Kasumi-1 (cell line): ENCODE results near the gene TMEM203.
A peak's percentile ranks its signal among the peaks of the same experiment; 100 is the strongest.

ENCODE experiments used
- DNase-seq, 2 experiments: peaks; one replicate each; lab custom pipeline; 2025; lab: John Stamatoyannopoulos, UW

TMEM203 gene

DNA sequence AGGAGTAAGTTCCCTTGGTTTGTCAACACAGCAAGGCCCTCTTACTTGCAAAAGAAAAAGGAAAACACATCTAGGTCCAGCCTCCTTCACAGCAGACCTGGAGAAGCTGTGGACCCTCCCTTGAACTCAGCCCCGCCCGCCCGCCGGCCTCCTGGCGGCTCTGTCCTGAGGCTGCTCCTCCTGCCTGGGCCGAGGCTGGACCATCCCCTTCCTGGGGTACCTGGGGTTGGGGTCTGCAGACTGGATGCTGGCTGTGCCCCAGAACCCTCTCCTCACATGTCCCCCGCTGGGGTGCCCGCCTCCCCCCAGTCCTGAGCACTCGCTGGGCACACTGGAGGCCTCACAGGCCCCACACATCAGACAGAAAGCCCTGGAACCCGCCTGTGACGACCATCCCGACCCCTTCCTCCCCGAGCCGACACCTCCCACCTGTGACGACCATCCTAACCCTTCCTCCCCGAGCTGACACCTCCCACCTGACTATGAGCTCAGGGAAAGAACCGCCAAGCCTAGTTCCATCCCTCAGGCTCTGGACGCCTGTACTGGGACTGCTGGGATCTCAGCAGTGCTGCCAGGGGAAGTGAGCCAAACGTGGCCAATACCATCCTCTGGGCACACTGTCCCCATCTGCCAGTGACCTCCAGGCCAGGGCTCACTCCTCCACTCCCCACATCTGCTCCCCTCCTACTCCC is 26.4 kb downstream of the TMEM203 start:
- no peak for DNase-seq

DNA sequence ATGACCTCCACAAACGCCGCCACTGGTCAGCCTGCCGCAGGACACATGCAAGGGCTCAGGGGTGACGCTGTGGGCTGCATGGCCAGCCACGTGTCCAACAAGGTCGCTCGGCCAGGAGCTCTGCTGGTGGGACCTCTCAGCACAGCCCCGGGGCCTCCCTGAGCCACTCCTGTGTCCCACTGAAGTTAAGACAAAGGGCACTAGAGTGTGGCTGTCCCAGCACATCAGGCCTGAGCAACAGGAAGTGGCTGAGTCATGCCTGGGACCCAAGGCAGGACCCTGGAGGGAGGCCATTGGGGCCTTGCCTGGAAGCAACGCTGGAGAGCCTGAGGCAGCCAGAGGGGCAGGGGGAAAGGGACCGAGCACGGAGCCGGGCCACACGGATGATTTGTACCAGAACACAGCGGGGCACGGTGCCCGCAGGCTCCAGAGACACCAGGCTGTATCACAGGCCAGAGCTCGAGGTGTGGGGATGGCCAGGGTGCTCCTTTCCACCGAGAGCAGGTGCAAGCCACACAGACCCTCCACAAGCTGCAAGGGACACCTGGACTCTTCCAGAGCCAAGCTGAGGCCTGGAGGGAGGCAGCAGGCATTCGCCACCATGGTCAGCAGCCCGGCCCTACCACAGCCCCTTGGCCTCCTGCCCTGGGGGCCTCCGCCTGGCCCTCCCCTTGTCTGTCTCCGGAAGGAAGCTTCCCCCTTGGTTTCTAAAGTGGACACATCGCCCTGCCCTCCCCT is 27.1 kb downstream of the TMEM203 start:
- DNase-seq, result no peak

DNA sequence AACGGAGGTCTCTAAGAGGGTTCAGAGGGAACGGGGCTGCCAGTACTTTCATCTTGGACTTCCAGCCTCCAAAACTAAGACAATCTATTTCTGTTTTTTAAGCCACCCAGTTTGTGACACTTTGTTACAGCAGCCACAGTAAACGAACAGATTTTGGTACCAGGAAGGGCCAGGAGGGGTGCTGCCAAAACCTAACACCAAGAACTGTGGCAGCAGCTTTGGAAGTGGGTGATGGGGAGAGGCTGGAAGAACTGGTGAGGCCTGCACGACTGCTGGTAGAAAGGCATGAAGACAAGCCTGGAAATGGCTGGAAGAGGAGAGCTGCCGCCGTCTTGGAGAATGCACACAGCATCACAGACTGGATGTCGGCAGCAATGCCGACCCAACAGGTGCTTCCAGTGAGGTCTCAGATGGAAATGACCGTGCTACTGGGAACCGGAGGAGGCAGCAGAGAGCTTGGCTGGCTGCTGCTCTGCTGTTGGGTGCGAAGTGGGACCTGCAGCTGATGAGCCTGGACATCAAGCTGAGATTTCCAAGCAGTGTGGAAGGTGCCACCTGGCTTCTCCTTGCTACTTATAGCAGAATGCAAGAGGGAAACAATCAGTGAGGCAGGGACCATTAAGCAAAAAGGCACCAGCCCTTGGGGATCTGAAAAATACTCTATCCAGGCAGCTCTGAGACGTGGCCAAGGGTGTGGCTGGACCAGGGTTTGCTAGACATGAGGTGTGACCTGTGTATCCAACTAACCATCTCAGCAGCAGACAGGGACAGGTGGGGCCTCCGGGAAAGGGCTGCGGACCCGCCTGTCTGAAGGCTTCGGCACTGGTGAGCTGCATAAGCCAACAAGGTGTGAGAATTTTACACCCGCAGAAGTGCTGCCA is 28.9 kb downstream of the TMEM203 start:
- DNase-seq, result peak; percentile 22 to 33

DNA sequence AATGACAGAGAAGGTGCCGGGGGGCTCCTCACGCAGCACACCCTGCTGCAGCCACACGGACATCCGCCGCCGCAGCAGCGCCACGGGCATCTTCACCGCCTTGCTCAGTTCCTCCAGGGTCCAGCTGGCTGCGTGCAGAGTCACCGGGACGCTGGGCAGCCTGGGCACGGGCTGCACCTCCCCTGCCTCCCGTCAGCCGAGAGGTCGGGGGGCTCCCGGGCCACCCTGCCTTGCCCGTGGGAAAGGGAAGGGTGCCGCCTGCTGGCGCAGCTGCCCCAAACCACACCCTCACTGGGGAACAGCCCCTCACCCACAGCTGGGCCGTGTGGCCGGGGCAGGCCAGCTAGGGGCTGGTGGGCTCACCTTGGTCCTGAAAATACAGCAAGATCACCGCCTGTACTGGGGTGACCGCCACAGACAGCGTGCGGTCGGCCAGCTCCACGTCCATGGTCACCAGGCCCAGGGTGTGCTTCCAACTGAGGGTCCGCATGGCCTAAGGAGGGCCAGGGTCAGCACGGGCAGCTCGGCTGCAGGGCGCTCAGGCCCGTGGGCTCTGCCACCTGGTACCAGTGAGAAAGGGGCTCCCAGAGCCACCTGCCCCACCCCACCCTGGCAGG is 30.0 kb downstream of the TMEM203 start:
- no peak for DNase-seq

DNA sequence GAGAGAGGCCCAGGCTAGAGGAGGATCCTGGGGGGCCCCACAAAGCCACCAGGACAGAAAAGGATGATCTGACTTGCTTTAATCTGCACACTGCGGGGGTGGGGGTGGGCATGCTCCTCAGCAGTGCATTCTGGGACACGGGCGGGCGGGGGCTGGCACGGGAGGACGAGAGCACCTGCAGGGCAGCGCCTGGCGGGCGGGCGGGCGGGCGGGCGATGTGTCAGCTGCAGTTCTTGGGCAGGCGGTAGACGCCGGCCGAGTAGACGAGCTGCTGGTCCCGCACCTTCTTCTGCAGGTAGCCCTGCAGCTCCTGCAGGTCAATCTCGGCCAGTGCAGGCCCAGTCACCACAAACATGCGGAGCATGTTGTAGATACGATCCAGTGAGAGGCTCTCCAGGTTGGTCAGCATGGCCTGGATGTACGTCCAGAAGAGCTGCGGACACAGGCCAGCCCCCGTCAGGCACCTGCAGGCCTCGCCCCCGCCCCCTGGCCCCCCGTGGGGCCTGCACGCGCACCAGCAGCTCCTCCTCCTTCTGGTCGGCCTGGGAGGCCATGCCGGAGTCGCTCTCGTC is 30.6 kb downstream of the TMEM203 start:
- DNase-seq, result no peak

DNA sequence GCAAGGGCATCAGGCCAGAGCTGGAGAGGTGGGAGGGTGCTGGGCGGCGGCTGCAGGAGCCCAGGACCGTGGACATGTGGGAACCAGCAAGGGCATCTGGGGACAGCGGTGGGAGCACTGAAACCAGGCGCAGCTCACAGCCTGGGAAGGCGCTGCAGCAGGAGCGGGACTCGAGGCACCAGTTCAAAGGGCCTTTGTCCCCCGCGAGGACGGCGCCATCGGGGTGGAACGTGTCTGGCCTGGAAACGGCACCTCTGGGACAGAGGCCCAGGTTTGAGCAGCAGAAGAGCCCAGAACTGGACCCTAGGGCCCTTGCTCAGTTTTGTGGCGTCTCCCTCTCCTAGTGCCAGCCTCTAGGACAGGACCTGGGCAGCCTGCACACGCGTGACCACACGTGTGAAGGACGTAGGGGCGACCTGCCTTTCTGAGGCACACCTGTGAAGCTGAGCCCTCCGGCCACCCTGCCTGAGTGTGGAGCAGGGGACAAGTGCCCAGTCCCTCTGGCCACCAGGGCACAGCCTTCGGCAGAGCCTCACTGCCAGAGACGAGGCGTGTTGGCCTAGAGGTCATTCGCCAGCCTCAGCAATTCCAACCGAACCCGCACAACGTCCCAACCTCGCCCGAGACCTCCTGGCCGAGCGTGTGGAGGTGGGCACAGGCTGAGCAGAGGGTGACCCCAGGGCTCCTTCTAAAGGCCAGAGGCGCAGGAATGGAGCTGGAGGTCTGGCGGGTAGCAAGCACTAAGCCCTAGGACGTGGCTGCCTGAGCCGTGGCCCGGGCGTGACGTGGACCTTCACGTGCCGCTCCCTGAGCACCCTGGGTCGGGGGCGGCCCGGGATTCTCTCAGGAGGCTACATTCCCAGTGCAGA is 31.4 kb downstream of the TMEM203 start:
- DNase-seq, result no peak

DNA sequence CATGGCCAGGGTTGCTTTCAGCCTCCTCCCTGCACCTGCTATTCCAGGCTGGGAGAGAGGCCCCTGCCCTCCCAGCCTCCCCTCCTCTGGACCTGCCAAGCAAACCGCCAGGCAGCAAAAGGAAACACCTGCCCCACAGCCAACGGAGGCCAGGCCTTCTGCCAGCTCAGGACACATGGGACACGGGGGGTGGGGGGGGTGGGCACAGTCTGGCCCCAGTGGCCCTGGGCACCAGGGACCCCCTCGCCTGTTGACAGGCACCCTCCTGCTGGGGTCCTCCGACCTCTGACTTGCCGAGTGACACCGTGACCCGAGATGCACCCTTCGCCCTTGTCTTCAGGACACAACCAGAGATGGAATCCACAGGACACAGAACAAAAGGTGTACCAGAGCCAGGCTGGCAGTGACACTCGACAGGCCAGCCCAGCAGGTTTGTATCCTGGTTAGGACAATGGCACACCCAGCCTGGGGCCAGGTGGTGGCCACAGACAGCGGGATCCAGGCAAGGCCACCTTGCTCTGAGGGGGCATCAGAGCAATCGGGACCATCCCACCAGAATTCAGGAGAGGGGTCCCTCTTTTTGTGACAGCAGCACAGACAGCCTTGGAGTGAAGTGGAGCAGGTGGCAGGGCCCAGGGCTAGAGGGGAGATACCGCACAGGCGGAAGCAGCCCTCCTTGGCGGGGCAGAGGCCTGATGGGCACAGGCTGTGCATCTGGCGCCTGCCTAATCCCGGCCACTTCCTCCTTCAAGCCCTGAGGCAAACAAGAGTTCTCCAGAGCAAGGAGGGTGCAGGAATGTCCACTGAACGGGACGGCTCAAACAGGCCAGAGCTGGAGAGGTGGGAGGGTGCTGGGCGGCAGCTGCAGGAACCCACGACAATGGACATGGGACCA is 32.3 kb downstream of the TMEM203 start:
- DNase-seq, result no peak

DNA sequence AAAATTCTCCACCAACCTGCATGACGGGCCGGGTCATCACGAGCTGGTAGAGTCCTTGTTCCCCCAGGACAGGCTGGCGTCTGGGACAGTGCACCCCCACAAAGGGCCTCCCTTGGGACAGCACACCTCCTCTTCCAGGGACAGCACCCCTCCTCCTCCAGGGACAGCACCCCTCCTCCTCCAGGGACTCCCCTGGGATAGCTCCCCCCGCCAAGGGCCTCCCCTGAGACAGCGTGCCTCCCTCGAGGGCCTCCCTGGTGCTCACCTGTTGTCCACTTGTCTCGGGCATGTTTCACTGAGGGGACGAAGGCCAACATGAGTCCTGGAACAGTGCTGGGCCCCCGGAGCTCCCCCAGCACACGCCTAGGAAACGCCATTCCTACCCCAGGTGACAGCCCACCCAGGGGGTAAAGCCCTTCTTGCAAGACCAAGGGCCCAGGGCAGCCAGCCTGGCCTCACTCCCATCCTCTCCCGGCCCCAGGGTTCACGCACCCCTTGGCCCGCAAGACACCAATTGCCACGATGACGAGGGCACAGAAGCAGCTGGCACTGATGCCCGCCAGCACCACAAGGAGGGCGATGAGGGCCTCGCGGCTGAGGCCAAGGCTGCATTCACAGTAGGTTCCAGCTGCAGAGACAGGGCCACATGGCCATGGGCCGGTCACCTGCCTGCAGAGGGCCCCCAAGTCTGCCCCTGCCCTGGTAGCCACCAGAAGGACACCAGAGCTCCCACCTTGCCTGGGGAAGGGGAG is 34.1 kb downstream of the TMEM203 start:
- no peak for DNase-seq

DNA sequence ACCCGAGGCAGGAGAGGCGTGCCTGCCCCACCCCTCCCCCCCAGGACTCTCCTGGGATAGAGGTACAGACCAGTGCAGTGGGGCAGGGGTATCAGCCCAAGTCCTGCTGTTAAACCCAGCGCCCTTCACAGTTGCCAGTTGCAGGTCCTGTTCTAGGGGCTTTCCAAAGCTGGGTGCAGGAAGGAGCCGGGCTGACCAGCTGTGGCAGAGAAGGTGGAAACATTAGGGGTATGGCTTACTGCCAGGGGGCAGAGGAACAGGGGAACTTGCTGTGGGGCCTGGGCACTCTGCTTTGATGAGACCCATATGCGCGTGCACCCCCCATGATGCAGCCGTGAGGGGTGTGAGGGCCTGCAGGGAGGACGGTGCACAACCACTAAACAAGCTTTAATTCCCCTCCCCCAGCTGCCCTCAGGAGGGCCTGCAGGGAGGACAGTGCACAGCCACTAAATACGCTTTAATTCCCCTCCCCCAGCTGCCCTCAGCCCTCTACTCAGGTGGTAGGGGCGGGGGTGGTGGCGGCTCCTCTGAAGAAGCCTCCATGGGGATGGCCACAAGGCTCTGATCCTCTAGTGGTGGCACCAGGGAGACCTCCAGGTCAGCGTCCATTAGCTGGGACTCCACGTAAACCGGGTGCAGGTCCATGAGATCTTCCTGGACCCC is 34.8 kb downstream of the TMEM203 start:
- DNase-seq, result no peak

DNA sequence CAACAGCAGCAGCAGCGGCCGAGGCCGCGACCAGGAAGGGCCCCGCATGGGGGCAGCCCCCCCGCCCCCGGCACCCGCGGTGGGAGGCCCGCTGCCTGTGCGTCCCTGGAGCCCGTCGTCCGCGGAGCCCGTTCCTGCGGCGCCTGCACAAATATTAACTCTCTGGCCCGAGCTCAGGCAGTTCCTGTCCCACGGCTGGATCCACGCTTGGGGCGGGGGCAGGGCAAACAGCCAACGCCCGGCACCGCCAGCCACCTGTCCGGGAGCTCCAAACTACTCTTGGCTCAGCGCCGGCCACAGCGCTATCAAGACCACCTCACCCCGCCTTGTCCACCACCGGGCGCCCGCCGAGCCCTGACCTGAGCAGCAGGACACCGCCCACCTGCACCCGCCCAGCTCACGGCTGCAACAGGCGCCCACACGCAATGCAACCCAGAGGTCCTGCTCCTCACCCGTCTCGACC is 35.5 kb downstream of the TMEM203 start, which contains the start of gene LRRC26:
LRRC26 (minus strand) TSS at position 156 of the 463 bp plus-strand sequence; CDS start at position 48, 108 bp downstream.
- no peak for DNase-seq

DNA sequence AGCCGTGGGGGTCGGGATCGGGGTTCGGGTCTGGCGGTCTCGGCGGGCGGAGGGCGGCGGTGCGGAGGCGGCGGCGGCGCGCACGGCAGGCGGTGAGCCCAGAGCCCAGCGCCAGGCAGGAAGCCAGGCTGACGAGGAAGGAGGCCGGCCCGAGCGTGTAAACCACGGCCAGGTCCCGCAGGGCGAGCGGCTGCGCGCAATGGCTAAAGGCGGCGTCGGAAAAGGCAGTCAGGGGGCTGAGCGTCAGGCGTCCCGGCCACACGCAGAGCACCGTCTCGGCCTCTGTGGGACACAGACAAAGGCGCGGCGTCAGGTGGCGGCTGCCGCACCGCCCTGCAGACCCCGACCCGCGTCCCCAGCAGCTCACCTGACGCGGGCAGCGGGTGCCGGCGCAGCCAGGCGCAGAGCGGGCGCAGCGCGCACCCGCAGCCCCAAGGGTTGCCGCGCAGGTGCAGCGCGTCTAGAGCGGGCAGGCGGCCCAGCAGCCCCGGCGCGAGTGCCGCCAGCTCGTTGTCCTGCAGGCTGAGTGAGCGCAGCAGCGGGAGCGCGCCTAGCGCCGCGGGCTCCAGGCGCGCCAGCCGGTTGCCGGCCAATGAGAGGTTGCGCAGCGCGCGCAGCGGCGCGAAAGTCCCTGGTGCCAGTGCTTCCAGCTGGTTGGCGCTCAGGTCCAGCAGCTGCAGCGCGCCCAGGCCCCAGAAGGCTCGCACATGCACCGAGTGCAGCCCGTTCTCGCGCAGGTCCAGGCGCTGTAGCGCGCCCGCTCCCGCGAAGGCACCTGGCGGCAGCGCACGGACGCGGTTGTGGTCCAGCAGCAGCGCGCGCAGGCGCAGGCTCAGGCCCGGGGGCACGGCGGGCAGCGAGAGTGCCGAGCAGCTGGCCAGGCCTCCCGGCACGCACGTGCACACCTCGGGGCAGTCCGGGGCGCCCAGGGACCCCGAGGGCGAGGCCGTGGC is 36.3 kb downstream of the TMEM203 start:
- DNase-seq, result no peak

DNA sequence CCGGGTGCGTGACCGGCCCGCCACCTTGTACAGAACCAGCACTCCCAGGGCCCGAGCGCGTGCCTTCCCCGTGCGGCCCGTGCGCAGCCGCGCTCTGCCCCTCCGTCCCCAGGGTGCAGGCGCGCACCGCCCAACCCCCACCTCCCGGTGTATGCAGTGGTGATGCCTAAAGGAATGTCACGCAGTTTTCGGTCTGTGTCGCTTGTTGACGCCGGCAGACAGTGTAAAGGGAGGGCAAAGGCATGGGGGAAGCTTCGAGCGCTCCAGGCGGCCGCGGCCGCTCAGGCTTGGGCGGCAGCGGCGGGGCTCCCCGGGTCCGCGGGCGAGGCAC is 36.9 kb downstream of the TMEM203 start:
- no peak for DNase-seq

DNA sequence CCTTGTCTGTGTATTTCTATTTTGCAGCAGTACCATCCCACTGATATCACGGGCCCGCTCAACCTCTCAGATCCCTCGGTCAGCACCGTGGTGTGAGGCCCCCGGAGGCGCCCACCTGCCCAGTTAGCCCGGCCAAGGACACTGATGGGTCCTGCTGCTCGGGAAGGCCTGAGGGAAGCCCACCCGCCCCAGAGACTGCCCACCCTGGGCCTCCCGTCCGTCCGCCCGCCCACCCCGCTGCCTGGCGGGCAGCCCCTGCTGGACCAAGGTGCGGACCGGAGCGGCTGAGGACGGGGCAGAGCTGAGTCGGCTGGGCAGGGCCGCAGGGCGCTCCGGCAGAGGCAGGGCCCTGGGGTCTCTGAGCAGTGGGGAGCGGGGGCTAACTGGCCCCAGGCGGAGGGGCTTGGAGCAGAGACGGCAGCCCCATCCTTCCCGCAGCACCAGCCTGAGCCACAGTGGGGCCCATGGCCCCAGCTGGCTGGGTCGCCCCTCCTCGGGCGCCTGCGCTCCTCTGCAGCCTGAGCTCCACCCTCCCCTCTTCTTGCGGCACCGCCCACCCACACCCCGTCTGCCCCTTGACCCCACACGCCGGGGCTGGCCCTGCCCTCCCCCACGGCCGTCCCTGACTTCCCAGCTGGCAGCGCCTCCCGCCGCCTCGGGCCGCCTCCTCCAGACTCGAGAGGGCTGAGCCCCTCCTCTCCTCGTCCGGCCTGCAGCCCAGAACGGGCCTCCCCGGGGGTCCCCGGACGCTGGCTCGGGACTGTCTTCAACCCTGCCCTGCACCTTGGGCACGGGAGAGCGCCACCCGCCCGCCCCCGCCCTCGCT is 37.5 kb downstream of the TMEM203 start:
- no peak for DNase-seq

DNA sequence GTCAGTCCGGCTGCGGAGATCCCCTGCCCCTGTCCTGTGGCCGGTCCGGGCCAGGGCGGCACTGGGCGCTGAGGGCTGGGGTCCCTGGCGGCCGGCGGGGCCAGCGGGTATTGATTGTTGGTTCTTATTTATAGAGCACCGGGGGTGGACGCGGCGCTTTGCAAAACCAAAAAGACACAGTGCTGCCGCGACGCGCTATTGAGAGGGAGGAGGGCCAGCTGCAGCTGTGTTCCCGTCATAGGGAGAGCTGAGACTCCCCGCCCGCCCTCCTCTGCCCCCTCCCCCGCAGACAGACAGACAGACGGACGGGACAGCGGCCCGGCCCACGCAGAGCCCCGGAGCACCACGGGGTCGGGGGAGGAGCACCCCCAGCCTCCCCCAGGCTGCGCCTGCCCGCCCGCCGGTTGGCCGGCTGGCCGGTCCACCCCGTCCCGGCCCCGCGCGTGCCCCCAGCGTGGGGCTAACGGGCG is 38.1 kb downstream of the TMEM203 start:
- no peak for DNase-seq

DNA sequence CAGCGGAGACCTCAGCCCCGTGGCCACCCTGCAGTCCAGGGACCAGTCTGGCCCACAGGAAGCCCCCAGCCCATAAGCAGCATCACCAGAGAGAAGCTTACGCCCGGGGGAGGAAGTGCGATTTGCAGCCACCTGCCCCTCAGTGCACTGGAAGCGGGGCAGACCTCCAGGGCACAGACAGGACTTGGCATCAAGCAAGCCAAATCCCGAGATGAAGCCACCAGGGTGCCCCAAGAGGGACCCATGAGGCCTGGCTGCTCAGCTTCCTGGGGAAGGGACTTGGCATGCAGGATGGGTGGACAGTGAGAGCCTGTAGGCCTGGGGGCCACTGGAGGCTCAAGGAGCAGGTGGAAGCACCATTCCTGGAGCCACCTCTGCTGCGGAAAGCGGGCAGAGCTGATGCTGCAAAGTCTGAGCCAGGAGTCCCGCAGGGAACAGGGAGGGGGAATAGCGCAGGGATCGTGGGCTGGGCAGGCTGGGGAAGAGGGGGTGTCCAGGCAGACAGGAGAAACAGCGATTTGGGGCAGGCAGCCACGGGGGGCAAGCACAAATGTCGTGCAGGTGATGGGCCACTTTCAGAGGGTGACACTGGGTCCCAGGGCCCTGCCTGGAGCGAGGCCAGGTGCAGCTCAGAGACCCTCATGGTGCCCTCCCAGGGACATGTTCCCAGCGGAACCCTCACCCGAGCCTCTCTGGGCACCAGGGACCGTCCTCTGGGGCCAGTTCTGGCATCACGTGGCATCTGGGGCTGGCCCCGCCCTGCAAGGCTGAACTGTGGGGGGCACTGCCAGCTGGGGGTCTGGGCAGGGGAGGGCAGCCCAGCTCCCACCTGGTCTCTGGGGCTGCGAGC is 38.8 kb downstream of the TMEM203 start:
- no peak for DNase-seq
